Inflammatory macrophage treated with lipopolysaccharide for 4 hours (primary cell): ENCODE results near the gene ZNF217.
"Not testable (repeated sequence)": the region's sequence is repeated elsewhere in the genome, so short reads cannot be mapped to it uniquely, and the experiment has no call there.

Experiments
- DNase-seq: peaks from one replicate; pipeline ENCODE4 v3.0.0-alpha.2; 2020

ZNF217 gene

GRCh38 chr20:53597030-53597482, 3.4 kb upstream of the ZNF217 start:
- DNase-seq = no peak

GRCh38 chr20:53596189-53597001, 2.8 kb upstream of the ZNF217 start:
- DNase-seq = peak; percentile 46

- not testable (repeated sequence) for DNase-seq
These were observed 2.1 kb upstream of the ZNF217 start for GRCh38 chr20:53595742-53596141.

- no peak for DNase-seq
These were observed 1.4 kb upstream of the ZNF217 start for GRCh38 chr20:53595018-53595378.

GRCh38 chr20:53594068-53595017, 704 bp upstream of the ZNF217 start:
- peak; percentile 88 for DNase-seq

GRCh38 chr20:53592992-53593465, 610 bp downstream of the ZNF217 start:
- no peak for DNase-seq

- peak; percentile 69 for DNase-seq
These were observed 1.1 kb downstream of the ZNF217 start for GRCh38 chr20:53592454-53592991.

- DNase-seq = not testable (repeated sequence)
These were observed 1.6 kb downstream of the ZNF217 start for GRCh38 chr20:53591941-53592441.

- DNase-seq = not testable (repeated sequence)
These were observed 2.4 kb downstream of the ZNF217 start for GRCh38 chr20:53591206-53591741.

- peak; percentile 48 for DNase-seq
These were observed 3.0 kb downstream of the ZNF217 start for GRCh38 chr20:53590608-53591007.

GRCh38 chr20:53590122-53590521, 3.5 kb downstream of the ZNF217 start:
- DNase-seq = not testable (repeated sequence)

- peak; percentile 59 for DNase-seq
These were observed 4.1 kb downstream of the ZNF217 start for GRCh38 chr20:53589321-53590065.

- not testable (repeated sequence) for DNase-seq
These were observed 6.4 kb downstream of the ZNF217 start for GRCh38 chr20:53587157-53587703.

- DNase-seq = no peak
These were observed 7.0 kb downstream of the ZNF217 start for GRCh38 chr20:53586640-53587039.

GRCh38 chr20:53585910-53586309, 7.7 kb downstream of the ZNF217 start:
- not testable (repeated sequence) for DNase-seq

- DNase-seq = peak; percentile 53
These were observed 8.6 kb downstream of the ZNF217 start for GRCh38 chr20:53585004-53585569.

GRCh38 chr20:53584550-53584913, 9.1 kb downstream of the ZNF217 start:
- not testable (repeated sequence) for DNase-seq

- DNase-seq = not testable (repeated sequence)
These were observed 9.7 kb downstream of the ZNF217 start for GRCh38 chr20:53583660-53584549.

GRCh38 chr20:53582574-53583351, 10.9 kb downstream of the ZNF217 start:
- peak; percentile 96 for DNase-seq
